Neural cell (in vitro differentiated cells): ENCODE data around the gene CBL. TPM values are rescaled to one million over a fixed set of nuclear protein-coding genes. Genes with fewer than 3 reads are reported as not detected.

Experiments
- H2AFZ ChIP-seq: fragments of 200-600, 300-800 bp; sonication (generic), shearing (Covaris generic); 2 replicates; pipeline ENCODE4 v1.6.0; 2014; ENCODE audit warnings: low read depth, mild to moderate bottlenecking, antibody characterized with exemption, low read length, moderate library complexity
- H3F3A ChIP-seq: fragments of 200-600 bp; shearing (Covaris generic); 2 replicates; pipeline ENCODE4 v1.6.1; 2016; ENCODE audit warnings: mild to moderate bottlenecking, moderate library complexity, mixed read lengths, antibody characterized with exemption, low read length; ENCODE audit not compliant: insufficient read depth, poor library complexity, severe bottlenecking
- H3K27ac ChIP-seq: fragments of 200-600, 300-800 bp; sonication (generic), shearing (Covaris generic); 2 replicates; pipeline ENCODE4 v1.5.1; 2014; ENCODE audit warnings: mild to moderate bottlenecking, low read length, moderate library complexity
- H3K27me3 ChIP-seq: fragments of 300-800, 200-600 bp; sonication (generic), shearing (Covaris generic); 2 replicates; pipeline ENCODE4 v1.6.0; 2014; ENCODE audit warnings: mild to moderate bottlenecking, low read depth, low read length, moderate library complexity; ENCODE audit not compliant: insufficient read depth
- H3K36me3 ChIP-seq: fragments of 300-800, 200-600 bp; sonication (generic), shearing (Covaris generic); 2 replicates; pipeline ENCODE4 v1.5.1; 2014; ENCODE audit warnings: mild to moderate bottlenecking, antibody characterized with exemption, low read length, moderate library complexity; ENCODE audit not compliant: insufficient read depth
- H3K4me2 ChIP-seq: fragments of 300-800, 200-600 bp; sonication (generic), shearing (Covaris generic); 2 replicates; pipeline ENCODE4 v1.6.0; 2014; ENCODE audit warnings: mild to moderate bottlenecking, low read length
- H3K4me3 ChIP-seq: fragments of 300-800, 200-600 bp; sonication (generic), shearing (Covaris generic); 2 replicates; pipeline ENCODE4 v1.5.1; 2014; ENCODE audit warnings: mild to moderate bottlenecking, low read length, moderate library complexity
- H3K79me2 ChIP-seq: fragments of 200-600 bp; shearing (Covaris generic); replicated peaks from 2 replicates; pipeline ENCODE4 v1.6.0; 2014; ENCODE audit warnings: mild to moderate bottlenecking, low read length, moderate library complexity; ENCODE audit not compliant: insufficient read depth
- H3K9ac ChIP-seq: fragments of 300-800, 200-600 bp; sonication (generic), shearing (Covaris generic); 2 replicates; pipeline ENCODE4 v1.6.1; 2016; ENCODE audit warnings: mild to moderate bottlenecking, low read length, mixed read lengths
- H3K9me2 ChIP-seq: fragments of 200-600 bp; shearing (Covaris generic); 2 replicates; pipeline ENCODE4 v1.6.1; 2016; ENCODE audit warnings: mild to moderate bottlenecking, low read length, mixed read lengths; ENCODE audit not compliant: insufficient read depth
- H3K9me3 ChIP-seq: fragments of 200-600, 300-800 bp; sonication (generic), shearing (Covaris generic); 2 replicates; pipeline ENCODE4 v1.6.1; 2016; ENCODE audit warnings: mild to moderate bottlenecking, mixed run types, low read length, moderate library complexity, mixed read lengths
- H4K20me1 ChIP-seq: fragments of 200-600 bp; shearing (Covaris generic); 2 replicates; pipeline ENCODE4 v1.6.1; 2016; ENCODE audit warnings: mild to moderate bottlenecking, mixed run types; ENCODE audit not compliant: insufficient read depth
- CTCF ChIP-seq: fragments of 450-650 bp; IDR thresholded peaks from 2 replicates; pipeline ENCODE4 v1.5.1; 2014; ENCODE audit warnings: antibody characterized with exemption, mild to moderate bottlenecking, moderate library complexity; ENCODE audit not compliant: poor library complexity, severe bottlenecking
- EP300 ChIP-seq: fragments of 450-650 bp; conservative IDR thresholded peaks from 2 replicates; pipeline ENCODE4 v1.6.1; 2014; ENCODE audit warnings: antibody characterized with exemption, mild to moderate bottlenecking, moderate library complexity; ENCODE audit not compliant: poor library complexity, severe bottlenecking
- EZH2 ChIP-seq: fragments of 200-600, 300-800 bp; shearing (Covaris generic), sonication (generic); IDR thresholded peaks from 2 replicates; pipeline ENCODE4 v1.6.1; 2014; ENCODE audit warnings: antibody characterized with exemption, low read length, borderline replicate concordance, mild to moderate bottlenecking; ENCODE audit not compliant: insufficient read depth, poor library complexity, severe bottlenecking
- MXI1 ChIP-seq: fragments of 450-650 bp; conservative IDR thresholded peaks from 2 replicates; pipeline ENCODE4 v1.6.1; 2014; ENCODE audit warnings: antibody characterized with exemption, mild to moderate bottlenecking; ENCODE audit not compliant: poor library complexity, severe bottlenecking
- POLR2AphosphoS5 ChIP-seq: IDR thresholded peaks from 2 replicates; pipeline ENCODE4 v1.6.1; 2012
- RAD21 ChIP-seq: fragments of 450-650 bp; conservative IDR thresholded peaks from 2 replicates; pipeline ENCODE4 v1.6.1; 2014; ENCODE audit warnings: antibody characterized with exemption, mild to moderate bottlenecking, moderate library complexity
- REST ChIP-seq: IDR thresholded peaks from 2 replicates; pipeline ENCODE4 v1.6.1; 2012; ENCODE audit warnings: borderline replicate concordance
- SMC3 ChIP-seq: fragments of 450-650 bp; conservative IDR thresholded peaks from 2 replicates; pipeline ENCODE4 v1.6.1; 2014; ENCODE audit warnings: antibody characterized with exemption, mild to moderate bottlenecking, moderate library complexity; ENCODE audit not compliant: poor library complexity
- TAF1 ChIP-seq: IDR thresholded peaks from 2 replicates; pipeline ENCODE4 v1.6.1; 2012; ENCODE audit warnings: low read depth
- polyA plus RNA-seq: library from polyadenylated mRNA; depleted of rRNA; stranded (reverse); fragments of >200 nt; gene quantifications from 2 replicates; pipeline ENCODE4 v1.2.3, GENCODE V29; 2014

The CBL gene
- polyA plus RNA-seq, 1 donor from 2014 or later: 10.5 TPM

DNA sequence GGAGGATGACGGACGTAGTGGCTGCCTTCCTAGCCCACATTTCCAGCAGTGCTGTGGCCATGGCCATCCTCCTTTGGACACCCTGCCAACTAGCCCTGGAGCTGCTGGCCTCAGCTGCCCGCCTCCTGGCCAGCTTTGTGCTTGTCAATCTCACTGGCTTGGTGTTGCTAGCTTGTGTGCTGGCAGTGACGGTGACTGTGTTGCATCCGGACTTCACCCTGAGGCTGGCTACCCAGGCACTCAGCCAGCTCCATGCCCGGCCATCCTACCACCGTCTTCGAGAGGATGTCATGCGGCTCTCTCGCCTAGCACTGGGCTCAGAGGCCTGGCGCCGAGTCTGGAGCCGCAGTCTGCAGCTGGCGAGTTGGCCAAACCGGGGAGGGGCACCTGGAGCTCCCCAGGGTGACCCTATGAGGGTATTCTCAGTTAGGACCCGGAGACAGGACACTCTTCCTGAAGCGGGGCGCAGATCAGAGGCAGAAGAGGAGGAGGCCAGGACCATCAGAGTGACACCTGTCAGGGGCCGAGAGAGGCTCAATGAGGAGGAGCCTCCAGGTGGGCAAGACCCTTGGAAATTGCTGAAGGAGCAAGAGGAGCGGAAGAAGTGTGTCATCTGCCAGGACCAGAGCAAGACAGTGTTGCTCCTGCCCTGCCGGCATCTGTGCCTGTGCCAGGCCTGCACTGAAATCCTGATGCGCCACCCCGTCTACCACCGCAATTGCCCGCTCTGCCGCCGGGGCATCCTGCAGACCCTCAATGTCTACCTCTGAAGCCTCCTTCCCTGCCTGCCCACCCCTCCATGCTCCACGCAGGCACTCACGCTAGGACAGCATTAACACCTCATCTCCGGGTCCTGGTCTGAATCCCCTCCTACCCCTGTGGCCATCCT is 129.8 kb downstream of the CBL start:
- Histone ChIP-seq H3K36me3 (no peaks in the 10 kb centered on the region), H3K79me2 (peaks cover 6% of the 10 kb centered on the region), H3K4me2 (no peak overlapping the region), H3K9me2 (no peaks in the 10 kb centered on the region), H3K4me3 (peak overlapping the region; percentile 86), H2AFZ (no peak overlapping the region), H3K9me3 (no peaks in the 10 kb centered on the region), H3K9ac (no peak overlapping the region), H3F3A (no peaks in the 10 kb centered on the region), H3K27ac (no peak overlapping the region), H4K20me1 (no peaks in the 10 kb centered on the region), H3K27me3 (peaks cover 24% of the 10 kb centered on the region)
- TF ChIP-seq CTCF (no peak), EZH2 (no peak), RAD21 (no peak), MXI1 (no peak), REST (no peak), TAF1 (no peak), SMC3 (no peak), EP300 (no peak), POLR2AphosphoS5 (no peak)

- no peak overlapping the region for H3K9ac ChIP-seq
- H3K9me2 ChIP-seq: no peaks in the 10 kb centered on the region
- H2AFZ ChIP-seq: no peak overlapping the region
- no peak overlapping the region for H3K4me2 ChIP-seq
- peaks cover 6% of the 10 kb centered on the region for H3K79me2 ChIP-seq
- no peak overlapping the region for H3K27ac ChIP-seq
- H3K4me3 ChIP-seq: peak overlapping the region; percentile 40
- H3F3A ChIP-seq: no peaks in the 10 kb centered on the region
- H4K20me1 ChIP-seq: no peaks in the 10 kb centered on the region
- TF ChIP-seq MXI1 (no peak), EP300 (no peak), POLR2AphosphoS5 (no peak), EZH2 (no peak), REST (no peak), RAD21 (no peak), TAF1 (no peak), SMC3 (no peak), CTCF (no peak)
- no peaks in the 10 kb centered on the region for H3K9me3 ChIP-seq
- H3K27me3 ChIP-seq: peaks cover 34% of the 10 kb centered on the region
- H3K36me3 ChIP-seq: no peaks in the 10 kb centered on the region
Measured at GRCh38 chr11:119336744-119337469, 130.8 kb downstream of the CBL start.
